K562 (cell line): Measurements from ENCODE around the gene RSPRY1. TPM values are rescaled to one million over a fixed set of nuclear protein-coding genes. Genes with fewer than 3 reads are reported as not detected.

Source experiments
- CBX2 ChIP-seq: fragments of 200-600 bp; sonication (generic); IDR thresholded peaks from one replicate; pipeline ENCODE4 v1.6.1; 2012; ENCODE audit warnings: mild to moderate bottlenecking, low read length, inconsistent platforms; ENCODE audit not compliant: insufficient read depth, poor library complexity, severe bottlenecking
- CHD2 ChIP-seq: IDR thresholded peaks from 2 replicates; pipeline ENCODE4 v1.6.1; 2011; ENCODE audit warnings: low read depth, low read length
- DDX20 ChIP-seq: fragments of 450-650 bp; IDR thresholded peaks from 2 replicates; pipeline ENCODE4 v1.6.1; 2016; ENCODE audit warnings: missing genetic modification characterization, low read depth, mild to moderate bottlenecking, missing compliant biosample characterization, moderate library complexity
- DIDO1 ChIP-seq: fragments of 450-650 bp; IDR thresholded peaks from 2 replicates; pipeline ENCODE4 v1.6.1; 2016; ENCODE audit warnings: low read depth, missing biosample characterization, missing genetic modification characterization
- E4F1 ChIP-seq: fragments of 250-450 bp; sonication (Bioruptor Pico); IDR thresholded peaks from 2 replicates; pipeline ENCODE4 v1.5.0; 2021; ENCODE audit warnings: mild to moderate bottlenecking, borderline replicate concordance
- EP400 ChIP-seq: fragments of 450-650 bp; IDR thresholded peaks from 2 replicates; pipeline ENCODE4 v1.6.1; 2017; ENCODE audit warnings: antibody characterized with exemption, mild to moderate bottlenecking, moderate library complexity
- HIVEP1 ChIP-seq: fragments of 250-450 bp; sonication (Bioruptor Pico); IDR thresholded peaks from 2 replicates; pipeline ENCODE4 v1.4.0; 2020; ENCODE audit warnings: mild to moderate bottlenecking
- PHF20 ChIP-seq: fragments of 450-650 bp; IDR thresholded peaks from 2 replicates; pipeline ENCODE4 v1.6.1; 2018; ENCODE audit not compliant: partially characterized antibody
- POLR2A ChIP-seq: fragments of 450-650 bp; conservative IDR thresholded peaks from 2 replicates; pipeline ENCODE4 v1.6.1; 2016
- POLR3G ChIP-seq: IDR thresholded peaks from 2 replicates; pipeline ENCODE4 v1.6.1; 2011; ENCODE audit not compliant: insufficient read length, insufficient replicate concordance; ENCODE audit errors: extremely low read depth
- RB1 ChIP-seq: fragments of 450-650 bp; IDR thresholded peaks from 2 replicates; pipeline ENCODE4 v1.6.1; 2017; ENCODE audit warnings: low read depth, mild to moderate bottlenecking
- SRSF1 ChIP-seq: fragments of 200-400 bp; formaldehyde crosslinking; IDR thresholded peaks from 2 replicates; pipeline ENCODE4 v1.6.1; 2017; ENCODE audit warnings: mild to moderate bottlenecking, low read depth, low read length, moderate library complexity
- TCFL5 ChIP-seq: fragments of 250-450 bp; sonication (Bioruptor Pico); conservative IDR thresholded peaks from 2 replicates; pipeline ENCODE4 v1.6.1; 2021; ENCODE audit warnings: mild to moderate bottlenecking, moderate library complexity, matching md5 sums
- ZBED1 ChIP-seq: IDR thresholded peaks from 2 replicates; pipeline ENCODE4 v1.6.1; 2014
- ZBTB5 ChIP-seq: fragments of 450-650 bp; IDR thresholded peaks from 2 replicates; pipeline ENCODE4 v1.6.1; 2017; ENCODE audit warnings: antibody characterized with exemption
- ZC3H8 ChIP-seq: fragments of 450-650 bp; IDR thresholded peaks from 2 replicates; pipeline ENCODE4 v1.6.1; 2017
- ZNF583 ChIP-seq: fragments of 250-450 bp; sonication (Bioruptor Pico); IDR thresholded peaks from 2 replicates; pipeline ENCODE4 v1.4.0; 2020
- ZNF740 ChIP-seq, 3 experiments: fragments of 200-800 bp in 1 of 3; sonication (Bioruptor generic) in 1 of 3; sonication (generic) in 1 of 3; formaldehyde crosslinking in 1 of 3; IDR thresholded peaks; 2 replicates each; pipeline versions ENCODE4 v1.6.1 to v1.8.0; 2016 to 2022; ENCODE audit warnings: mild to moderate bottlenecking in 2 of 3, missing compliant biosample characterization in 2 of 3, missing genetic modification characterization in 2 of 3, missing genetic modification reagents in 1 of 3
- ZNF75A ChIP-seq: fragments of 450-650 bp; formaldehyde crosslinking; IDR thresholded peaks from 2 replicates; pipeline ENCODE4 v1.4.0; 2020; ENCODE audit warnings: mild to moderate bottlenecking
- ZSCAN29 ChIP-seq: fragments of 450-650 bp; IDR thresholded peaks from 2 replicates; pipeline ENCODE4 v1.6.1; 2017
- polyA plus RNA-seq, 8 experiments: library from polyadenylated mRNA; depleted of rRNA in 4 of 8; stranded (reverse) in 5 of 8; unstranded in 3 of 8; fragments of >200 nt; fragmentation: Nextera tagmentation in 2 of 8; fragmentation: Illumina TruSeq in 1 of 8; extraction: Ambion mirVana in 2 of 8; extraction: Trizol in 1 of 8; gene quantifications; 2 replicates each; pipeline versions ENCODE4 v1.2.1 to v1.2.3, GENCODE V29; 2011 to 2014; ENCODE audit warnings: inconsistent platforms in 1 of 8, missing spikeins in 1 of 8
- total RNA-seq, 7 experiments: library from RNA; depleted of rRNA in 6 of 7; stranded (reverse); fragments of >200 nt in 6 of 7; fragmentation: Illumina TruSeq in 2 of 7; extraction: Trizol in 2 of 7; gene quantifications; 2 replicates each; pipeline versions ENCODE4 v1.2.1 to v1.2.3, GENCODE V29; 2011 to 2021; ENCODE audit warnings: low replicate concordance in 1 of 7
- TF ChIP-seq, protein P1 (sequence below): fragments of 250-450 bp; sonication (Bioruptor Pico); IDR thresholded peaks from 2 replicates; pipeline ENCODE4 v1.4.0; 2020; ENCODE audit warnings: mild to moderate bottlenecking
- TF ChIP-seq, protein P2 (sequence below): fragments of 250-450 bp; sonication (Bioruptor Pico); IDR thresholded peaks from 2 replicates; pipeline ENCODE4 v1.4.0; 2020

RSPRY1 gene
- total and polyA plus RNA-seq, 9 of the 15 experiments (the other 6 are each of a cell fraction or from before 2014, with no cell fraction given): 10.2 to 27.8 (median 20.8) TPM

GRCh38 chr16:57244767-57245471 is 58.8 kb downstream of the RSPRY1 start, which contains the start of gene ARL2BP (continued):
- TF ChIP-seq CBX2 (no peak), ZSCAN29 (no peak), ZNF75A (no peak), ZNF583 (no peak), POLR2A (peak; percentile 78), ZBTB5 (no peak), EP400 (peak; percentile 79), HIVEP1 (no peak), DIDO1 (tag) (no peak), POLR3G (no peak), ZNF740 (CRISPR knock-in tag; IDR thresholded peaks at IDR 0.05) (no peak), ZNF740 (tag; IDR thresholded peaks at IDR 0.05) (no peak), ZC3H8 (no peak), CHD2 (no peak), RB1 (peak; percentile 65; the same call in 1 of the 2 replicates), DDX20 (tag) (no peak), TCFL5 (no peak), SRSF1 (0 out of 2 replicates have a peak, but pooled peaks have one; percentile 66), PHF20 (peak; percentile 51), E4F1 (CRISPR knock-in tag) (no peak), ZBED1 (no peak)
- TF ChIP-seq, protein P1, sequence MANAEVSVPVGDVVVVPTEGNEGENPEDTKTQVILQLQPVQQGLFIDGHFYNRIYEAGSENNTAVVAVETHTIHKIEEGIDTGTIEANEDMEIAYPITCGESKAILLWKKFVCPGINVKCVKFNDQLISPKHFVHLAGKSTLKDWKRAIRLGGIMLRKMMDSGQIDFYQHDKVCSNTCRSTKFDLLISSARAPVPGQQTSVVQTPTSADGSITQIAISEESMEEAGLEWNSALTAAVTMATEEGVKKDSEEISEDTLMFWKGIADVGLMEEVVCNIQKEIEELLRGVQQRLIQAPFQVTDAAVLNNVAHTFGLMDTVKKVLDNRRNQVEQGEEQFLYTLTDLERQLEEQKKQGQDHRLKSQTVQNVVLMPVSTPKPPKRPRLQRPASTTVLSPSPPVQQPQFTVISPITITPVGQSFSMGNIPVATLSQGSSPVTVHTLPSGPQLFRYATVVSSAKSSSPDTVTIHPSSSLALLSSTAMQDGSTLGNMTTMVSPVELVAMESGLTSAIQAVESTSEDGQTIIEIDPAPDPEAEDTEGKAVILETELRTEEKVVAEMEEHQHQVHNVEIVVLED: peak; percentile 78
- TF ChIP-seq, protein P2, sequence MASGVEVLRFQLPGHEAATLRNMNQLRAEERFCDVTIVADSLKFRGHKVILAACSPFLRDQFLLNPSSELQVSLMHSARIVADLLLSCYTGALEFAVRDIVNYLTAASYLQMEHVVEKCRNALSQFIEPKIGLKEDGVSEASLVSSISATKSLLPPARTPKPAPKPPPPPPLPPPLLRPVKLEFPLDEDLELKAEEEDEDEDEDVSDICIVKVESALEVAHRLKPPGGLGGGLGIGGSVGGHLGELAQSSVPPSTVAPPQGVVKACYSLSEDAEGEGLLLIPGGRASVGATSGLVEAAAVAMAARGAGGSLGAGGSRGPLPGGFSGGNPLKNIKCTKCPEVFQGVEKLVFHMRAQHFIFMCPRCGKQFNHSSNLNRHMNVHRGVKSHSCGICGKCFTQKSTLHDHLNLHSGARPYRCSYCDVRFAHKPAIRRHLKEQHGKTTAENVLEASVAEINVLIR (CRISPR knock-in tag): no peak
